Erythroblast (primary cell): Measurements from ENCODE around the gene A2ML1.

Source experiments
- DNase-seq, 2 experiments: peaks; one replicate each; lab custom pipeline; 2025; lab: John Stamatoyannopoulos, UW
- GATA1 ChIP-seq: IDR thresholded peaks from 2 replicates; pipeline ENCODE4 v1.6.1; 2011; ENCODE audit warnings: low read depth, mild to moderate bottlenecking, control low read depth, low read length, moderate library complexity
- POLR2A ChIP-seq: IDR thresholded peaks from 2 replicates; pipeline ENCODE4 v1.6.1; 2011; ENCODE audit warnings: mild to moderate bottlenecking, low read length

A2ML1 gene

GRCh38 chr12:8903646-8904045 lies 81.2 kb downstream of the A2ML1 start:
- no peak for TF ChIP-seq GATA1
- TF ChIP-seq POLR2A: no peak

GRCh38 chr12:8904665-8905064 lies 82.2 kb downstream of the A2ML1 start:
- DNase-seq: no peak
- no peak for TF ChIP-seq POLR2A
- no peak for TF ChIP-seq GATA1

More at GRCh38 chr12:8903646-8904045, 81.2 kb downstream of the A2ML1 start:
- DNase-seq: no peak

- TF ChIP-seq POLR2A (no peak), GATA1 (no peak)
- no peak for DNase-seq
Measured at GRCh38 chr12:8905546-8905945, 83.1 kb downstream of the A2ML1 start.

GRCh38 chr12:8906266-8907180 lies 84.1 kb downstream of the A2ML1 start:
- DNase-seq: no peak
- TF ChIP-seq GATA1: no peak
- no peak for TF ChIP-seq POLR2A

GRCh38 chr12:8907513-8907912 lies 85.1 kb downstream of the A2ML1 start:
- no peak for DNase-seq
- no peak for TF ChIP-seq POLR2A

- DNase-seq: no peak
- TF ChIP-seq POLR2A: no peak
- TF ChIP-seq GATA1: no peak
Measured at GRCh38 chr12:8909752-8910151, 87.3 kb downstream of the A2ML1 start.

- TF ChIP-seq POLR2A (no peak), GATA1 (no peak)
- no peak for DNase-seq
Measured at GRCh38 chr12:8911606-8912268, 89.3 kb downstream of the A2ML1 start.

GRCh38 chr12:8912914-8913313 lies 90.5 kb downstream of the A2ML1 start:
- TF ChIP-seq POLR2A: no peak
- TF ChIP-seq GATA1: no peak
- DNase-seq: peak; percentile 7 to 16

- DNase-seq: peak in 1 of 2 experiments; percentile 31
- TF ChIP-seq GATA1 (no peak), POLR2A (no peak)
Measured at GRCh38 chr12:8913702-8914032, 91.2 kb downstream of the A2ML1 start.

GRCh38 chr12:8914033-8914715 lies 91.8 kb downstream of the A2ML1 start, which contains the start of gene PHC1:
TSS of gene PHC1 (plus strand) at chr12:8914509. CDS start at chr12:8917678, 3,169 bp downstream.
- TF ChIP-seq POLR2A: peak; percentile 12
- peak; percentile 75 to 79 for DNase-seq

GRCh38 chr12:8914716-8915526 lies 92.5 kb downstream of the A2ML1 start:
- no peak for TF ChIP-seq GATA1
- no peak for TF ChIP-seq POLR2A
- peak; percentile 40 to 44 for DNase-seq

GRCh38 chr12:8916154-8916553 lies 93.7 kb downstream of the A2ML1 start:
- no peak for DNase-seq
- no peak for TF ChIP-seq GATA1
- no peak for TF ChIP-seq POLR2A

GRCh38 chr12:8917031-8917430 lies 94.6 kb downstream of the A2ML1 start:
- no peak for TF ChIP-seq POLR2A
- no peak for TF ChIP-seq GATA1
- DNase-seq: peak; percentile 8 to 9
